Liver (tissue), 9 donors: ENCODE data around the gene SERINC4. TPM values are rescaled to one million over a fixed set of nuclear protein-coding genes. Genes with fewer than 3 reads are reported as not detected.

Experiments
- DNase-seq: peaks from one replicate; pipeline ENCODE4 v3.0.0-alpha.2; 2017; ENCODE audit warnings: low spot score
- H3K27ac ChIP-seq, 2 donors: one replicate each; pipeline ENCODE4 v1.7.0; 2013; ENCODE audit warnings: inconsistent platforms in 2 of 2, low read length in 2 of 2, control low read depth in 1 of 2, low read depth in 1 of 2, mild to moderate bottlenecking in 1 of 2
- H3K27me3 ChIP-seq, 4 donors: one replicate each; pipeline versions ENCODE4 v1.6.1 to v1.7.0; 2013; ENCODE audit warnings: low read length in 3 of 4, inconsistent platforms in 1 of 4, mild to moderate bottlenecking in 1 of 4, moderate library complexity in 1 of 4; ENCODE audit not compliant: control insufficient read depth in 4 of 4, insufficient read depth in 4 of 4
- H3K36me3 ChIP-seq, 4 donors: one replicate each; pipeline versions ENCODE4 v1.6.1 to v1.7.0; 2013; ENCODE audit warnings: low read length in 3 of 4, mild to moderate bottlenecking in 3 of 4, low read depth in 1 of 4, moderate library complexity in 1 of 4; ENCODE audit not compliant: control insufficient read depth in 4 of 4, insufficient read depth in 3 of 4
- H3K4me1 ChIP-seq, 4 donors: one replicate each; pipeline versions ENCODE4 v1.6.1 to v1.7.0; 2013; ENCODE audit warnings: low read length in 3 of 4, mild to moderate bottlenecking in 3 of 4, moderate library complexity in 1 of 4; ENCODE audit not compliant: control insufficient read depth in 4 of 4, insufficient read depth in 4 of 4
- H3K4me3 ChIP-seq, 3 donors: one replicate each; pipeline versions ENCODE4 v1.6.1 to v1.7.0; 2013; ENCODE audit warnings: low read length in 3 of 3, control low read depth in 1 of 3, low read depth in 1 of 3, mild to moderate bottlenecking in 1 of 3
- H3K9ac ChIP-seq, 2 donors: one replicate each; pipeline ENCODE4 v1.7.0; 2013; ENCODE audit warnings: low read length in 2 of 2, mild to moderate bottlenecking in 2 of 2, moderate library complexity in 2 of 2, control low read depth in 1 of 2, low read depth in 1 of 2
- H3K9me3 ChIP-seq, 4 donors: one replicate each; pipeline versions ENCODE4 v1.6.1 to v1.7.0; 2013; ENCODE audit warnings: low read length in 3 of 4; ENCODE audit not compliant: control insufficient read depth in 4 of 4
- ATF3 ChIP-seq: IDR thresholded peaks from 2 replicates; pipeline ENCODE4 v1.6.1; 2016; ENCODE audit warnings: antibody characterized with exemption
- EGR1 ChIP-seq, 2 donors: IDR thresholded peaks; 2 replicates each; pipeline ENCODE4 v1.6.1; 2016 to 2018; ENCODE audit warnings: antibody characterized with exemption in 2 of 2, low read depth in 2 of 2
- FOXA1 ChIP-seq: IDR thresholded peaks from 2 replicates; pipeline ENCODE4 v1.6.1; 2016; ENCODE audit warnings: antibody characterized with exemption
- FOXA2 ChIP-seq: IDR thresholded peaks from 2 replicates; pipeline ENCODE4 v1.6.1; 2016; ENCODE audit warnings: antibody characterized with exemption
- HNF4A ChIP-seq, 2 donors: conservative IDR thresholded peaks; 2 replicates each; pipeline ENCODE4 v1.6.1; 2016; ENCODE audit warnings: antibody characterized with exemption in 2 of 2, mild to moderate bottlenecking in 2 of 2
- HNF4G ChIP-seq: IDR thresholded peaks from 2 replicates; pipeline ENCODE4 v1.6.1; 2016; ENCODE audit warnings: antibody characterized with exemption
- JUND ChIP-seq, 2 donors: IDR thresholded peaks; 2 replicates each; pipeline ENCODE4 v1.6.1; 2016; ENCODE audit warnings: antibody characterized with exemption in 2 of 2
- NR2F2 ChIP-seq: IDR thresholded peaks from 2 replicates; pipeline ENCODE4 v1.6.1; 2016; ENCODE audit warnings: antibody characterized with exemption
- RAD21 ChIP-seq, 2 donors: IDR thresholded peaks; 2 replicates each; pipeline ENCODE4 v1.6.1; 2016; ENCODE audit warnings: antibody characterized with exemption in 2 of 2, mild to moderate bottlenecking in 2 of 2
- REST ChIP-seq: IDR thresholded peaks from 2 replicates; pipeline ENCODE4 v1.6.1; 2016; ENCODE audit warnings: antibody characterized with exemption, mild to moderate bottlenecking
- RXRA ChIP-seq, 2 donors: IDR thresholded peaks; 2 replicates each; pipeline ENCODE4 v1.6.1; 2017 to 2018; ENCODE audit warnings: antibody characterized with exemption in 2 of 2, mild to moderate bottlenecking in 1 of 2
- SP1 ChIP-seq: IDR thresholded peaks from 2 replicates; pipeline ENCODE4 v1.6.1; 2018; ENCODE audit warnings: antibody characterized with exemption, mild to moderate bottlenecking
- TAF1 ChIP-seq: conservative IDR thresholded peaks from 2 replicates; pipeline ENCODE4 v1.6.1; 2016; ENCODE audit warnings: antibody characterized with exemption, mild to moderate bottlenecking
- YY1 ChIP-seq: IDR thresholded peaks from 2 replicates; pipeline ENCODE4 v1.6.1; 2016; ENCODE audit warnings: antibody characterized with exemption, mild to moderate bottlenecking
- ZBTB33 ChIP-seq: IDR thresholded peaks from 2 replicates; pipeline ENCODE4 v1.6.1; 2016; ENCODE audit warnings: antibody characterized with exemption
- WGBS: extraction: QIAGEN DNeasy Blood & Tissue Kit; methylation state at CpG from one replicate; pipeline ENCODE4 v1.1.7; 2013; 5-methylcytosine and 5-hydroxymethylcytosine counted together
- polyA plus RNA-seq, 2 donors: library from polyadenylated mRNA; stranded (reverse) in 1 of 2; unstranded in 1 of 2; fragments of 200-250 nt in 1 of 2; fragments of >200 nt in 1 of 2; fragmentation: Nextera tagmentation in 1 of 2; extraction: Ambion mirVana in 1 of 2; gene quantifications; one replicate each; pipeline versions ENCODE4 v1.2.1 to v1.2.3, GENCODE V29; 2013 to 2015
- total RNA-seq, 2 donors: library from RNA; depleted of rRNA; stranded (reverse); fragments of >200 nt; gene quantifications; one replicate each; pipeline ENCODE4 v1.2.3, GENCODE V29; 2014
- TF ChIP-seq, protein P1 (sequence below): fragments of 150-350 bp; IDR thresholded peaks from 2 replicates; pipeline ENCODE4 v1.5.1; 2017; ENCODE audit warnings: improper control_type of control experiment, low read depth, low read length; ENCODE audit not compliant: missing input control
- TF ChIP-seq, protein P2 (sequence below): IDR thresholded peaks from 2 replicates; pipeline ENCODE4 v1.6.1; 2016; ENCODE audit warnings: antibody characterized with exemption
- donor health status: healthy.
- donor health status: healthy.
- donor health status: healthy.
- donor health status: healthy.
- donor health status: healthy.

Gene SERINC4
- total and polyA plus RNA-seq, 4 donors: 0.06 TPM; not detected in 3

GRCh38 chr15:43799209-43799944 lies 643 bp downstream of the SERINC4 start:
- Histone ChIP-seq H3K36me3 (peaks cover 3 to 27% (median 16%) of the 10 kb centered on the region in 4 donors), H3K9ac (no peak overlapping the region), H3K27ac (peak overlapping the region; percentile 95 to 98), H3K4me3 (no peak overlapping the region), H3K4me1 (peaks cover 3 to 12% (median 7%) of the 10 kb centered on the region in 4 donors), H3K27me3 (no peaks in the 10 kb centered on the region), H3K9me3 (no peaks in the 10 kb centered on the region)
- TF ChIP-seq NR2F2: no peak
- TF ChIP-seq EGR1 (IDR thresholded peaks at IDR 0.05; ENCODE audit: low read depth in 2 of 2): no peak
- TF ChIP-seq REST: no peak
- TF ChIP-seq TAF1: no peak
- no peak for TF ChIP-seq ZBTB33
- TF ChIP-seq HNF4A (conservative IDR thresholded peaks at IDR 0.05): no peak
- TF ChIP-seq ATF3: no peak
- TF ChIP-seq HNF4G: no peak
- no peak for TF ChIP-seq JUND (IDR thresholded peaks at IDR 0.05)
- TF ChIP-seq, protein P1, sequence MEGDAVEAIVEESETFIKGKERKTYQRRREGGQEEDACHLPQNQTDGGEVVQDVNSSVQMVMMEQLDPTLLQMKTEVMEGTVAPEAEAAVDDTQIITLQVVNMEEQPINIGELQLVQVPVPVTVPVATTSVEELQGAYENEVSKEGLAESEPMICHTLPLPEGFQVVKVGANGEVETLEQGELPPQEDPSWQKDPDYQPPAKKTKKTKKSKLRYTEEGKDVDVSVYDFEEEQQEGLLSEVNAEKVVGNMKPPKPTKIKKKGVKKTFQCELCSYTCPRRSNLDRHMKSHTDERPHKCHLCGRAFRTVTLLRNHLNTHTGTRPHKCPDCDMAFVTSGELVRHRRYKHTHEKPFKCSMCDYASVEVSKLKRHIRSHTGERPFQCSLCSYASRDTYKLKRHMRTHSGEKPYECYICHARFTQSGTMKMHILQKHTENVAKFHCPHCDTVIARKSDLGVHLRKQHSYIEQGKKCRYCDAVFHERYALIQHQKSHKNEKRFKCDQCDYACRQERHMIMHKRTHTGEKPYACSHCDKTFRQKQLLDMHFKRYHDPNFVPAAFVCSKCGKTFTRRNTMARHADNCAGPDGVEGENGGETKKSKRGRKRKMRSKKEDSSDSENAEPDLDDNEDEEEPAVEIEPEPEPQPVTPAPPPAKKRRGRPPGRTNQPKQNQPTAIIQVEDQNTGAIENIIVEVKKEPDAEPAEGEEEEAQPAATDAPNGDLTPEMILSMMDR: no peak
- no peak for TF ChIP-seq YY1
- no peak for TF ChIP-seq SP1
- TF ChIP-seq FOXA1: no peak
- TF ChIP-seq, protein P2, sequence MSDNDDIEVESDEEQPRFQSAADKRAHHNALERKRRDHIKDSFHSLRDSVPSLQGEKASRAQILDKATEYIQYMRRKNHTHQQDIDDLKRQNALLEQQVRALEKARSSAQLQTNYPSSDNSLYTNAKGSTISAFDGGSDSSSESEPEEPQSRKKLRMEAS: no peak
- no peak for TF ChIP-seq FOXA2
- TF ChIP-seq RAD21 (IDR thresholded peaks at IDR 0.05): no peak
- no peak for TF ChIP-seq RXRA (IDR thresholded peaks at IDR 0.05)
- no peak for DNase-seq
- WGBS: 90% methylated on average over 16 of the region's 16 CpGs
